ENCODE results near the gene GPC5.
A peak's percentile ranks its signal among the peaks of the same experiment; 100 is the strongest.

Gene GPC5

DNA sequence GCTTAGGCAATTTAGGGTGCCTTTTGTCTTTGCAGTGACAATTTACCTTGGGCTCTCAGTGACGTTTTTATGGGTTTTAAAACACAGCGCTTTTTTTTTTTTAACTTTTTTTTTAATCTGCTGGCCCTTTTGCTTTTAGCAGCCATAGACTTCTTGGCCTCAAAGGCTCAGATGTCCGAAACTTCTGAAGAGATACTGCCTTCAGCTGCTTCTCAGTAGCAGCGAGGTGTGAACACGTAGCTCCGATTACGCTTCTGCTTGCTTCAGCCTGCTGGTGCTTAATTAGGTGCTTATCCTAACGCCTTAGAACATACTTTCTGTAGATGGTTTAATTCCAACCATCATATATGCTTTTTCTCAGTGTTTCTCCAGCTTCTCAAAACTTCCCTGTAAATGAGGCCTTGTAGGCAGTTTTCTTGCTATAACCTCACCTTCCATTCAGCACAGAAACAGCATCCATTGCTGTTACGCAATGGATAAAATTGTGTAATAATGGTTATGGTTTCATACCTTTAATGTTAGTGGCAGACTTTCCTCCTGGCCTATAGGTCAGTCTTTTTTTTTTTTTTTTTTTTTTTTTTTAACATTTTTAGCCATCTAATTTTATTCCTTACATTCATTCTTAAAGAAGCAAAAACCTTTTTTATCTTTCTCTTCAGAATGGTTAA lies 723.9 kb downstream of the GPC5 start:
- Mint-ChIP-seq H3K36me3 (ENCODE audit: low read depth) (no peaks in the 10 kb centered on the region), H3K4me1 (ENCODE audit: low read depth) (no peaks in the 10 kb centered on the region), H3K4me3 (no peak overlapping the region), H3K27me3 (no peaks in the 10 kb centered on the region), H3K27ac (no peak overlapping the region), H3K9me3 (no peaks in the 10 kb centered on the region)
- intact Hi-C loops (cut with micrococcal nuclease): no loop called here

GRCh38 chr13:92126399-92126798 lies 728.0 kb downstream of the GPC5 start:
- H3K27ac Mint-ChIP-seq: no peak overlapping the region

GRCh38 chr13:92135509-92135908 lies 737.1 kb downstream of the GPC5 start:
- Mint-ChIP-seq H3K27me3 (no peaks in the 10 kb centered on the region), H3K4me1 (ENCODE audit: low read depth) (no peaks in the 10 kb centered on the region), H3K9me3 (peaks cover 7% of the 10 kb centered on the region), H3K36me3 (ENCODE audit: low read depth) (no peaks in the 10 kb centered on the region), H3K27ac (no peak overlapping the region), H3K4me3 (no peak overlapping the region)
- intact Hi-C loops (cut with micrococcal nuclease): no loop called here

More at GRCh38 chr13:92126399-92126798, 728.0 kb downstream of the GPC5 start:
- H3K4me1 Mint-ChIP-seq (ENCODE audit: low read depth): no peaks in the 10 kb centered on the region
- intact Hi-C loops (cut with micrococcal nuclease): no loop called here
- no peaks in the 10 kb centered on the region for H3K36me3 Mint-ChIP-seq (ENCODE audit: low read depth)
- H3K4me3 Mint-ChIP-seq: no peak overlapping the region
- no peaks in the 10 kb centered on the region for H3K27me3 Mint-ChIP-seq
- peaks cover 9% of the 10 kb centered on the region for H3K9me3 Mint-ChIP-seq

GRCh38 chr13:92136449-92137155 lies 738.2 kb downstream of the GPC5 start:
- Mint-ChIP-seq H3K27ac (no peak overlapping the region), H3K4me3 (no peak overlapping the region), H3K27me3 (no peaks in the 10 kb centered on the region), H3K36me3 (ENCODE audit: low read depth) (no peaks in the 10 kb centered on the region), H3K4me1 (ENCODE audit: low read depth) (no peaks in the 10 kb centered on the region), H3K9me3 (peaks cover 7% of the 10 kb centered on the region)
- intact Hi-C loops (cut with micrococcal nuclease): no loop called here

DNA sequence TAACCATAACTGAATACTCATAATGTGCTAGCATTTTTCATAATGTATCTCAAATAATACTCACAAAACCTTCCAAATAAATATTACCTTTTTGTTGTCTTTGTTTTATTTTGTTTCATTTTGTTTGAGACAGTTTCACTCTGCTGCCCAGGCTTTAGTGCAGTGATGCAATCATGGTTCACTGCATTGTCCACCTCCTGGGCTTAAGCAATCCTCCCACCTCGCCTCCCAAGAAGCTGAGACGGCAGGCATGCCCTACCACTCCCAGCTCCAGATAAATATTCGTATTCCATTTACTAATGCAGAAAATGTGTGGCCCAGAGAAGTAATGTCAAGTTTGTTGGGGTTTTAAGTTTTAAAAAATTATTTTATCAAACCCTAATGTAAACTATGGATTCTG lies 739.1 kb downstream of the GPC5 start:
- Mint-ChIP-seq H3K27ac (no peak overlapping the region), H3K4me1 (ENCODE audit: low read depth) (no peaks in the 10 kb centered on the region), H3K36me3 (ENCODE audit: low read depth) (no peaks in the 10 kb centered on the region)

DNA sequence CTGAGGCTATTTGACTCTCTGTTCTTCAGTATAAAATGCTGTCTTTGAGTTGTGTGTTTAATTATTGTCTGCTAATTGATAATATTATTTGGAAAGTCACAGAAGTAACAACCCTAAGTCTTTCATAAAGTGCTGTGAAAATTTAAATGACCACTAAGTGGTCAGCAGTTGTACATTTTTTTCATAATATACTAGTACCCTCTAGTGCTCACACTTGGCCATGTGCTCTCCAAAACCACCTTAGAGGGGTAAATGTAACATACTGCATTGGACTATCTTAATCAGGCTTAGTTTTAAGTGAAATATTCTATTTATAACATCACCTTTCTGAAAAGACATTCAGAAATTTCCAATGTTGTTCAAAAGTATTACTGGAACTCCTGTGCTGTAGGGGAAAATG lies 745.3 kb downstream of the GPC5 start:
- Mint-ChIP-seq H3K27me3 (no peaks in the 10 kb centered on the region), H3K27ac (no peak overlapping the region), H3K36me3 (ENCODE audit: low read depth) (no peaks in the 10 kb centered on the region), H3K4me1 (ENCODE audit: low read depth) (no peaks in the 10 kb centered on the region), H3K9me3 (peaks cover 7% of the 10 kb centered on the region), H3K4me3 (no peak overlapping the region)
- intact Hi-C loops (cut with micrococcal nuclease): no loop called here

More for the DNA sequence above, 739.1 kb downstream of the GPC5 start:
- Mint-ChIP-seq H3K4me3 (no peak overlapping the region), H3K9me3 (peaks cover 7% of the 10 kb centered on the region), H3K27me3 (no peaks in the 10 kb centered on the region)
- intact Hi-C loops (cut with micrococcal nuclease): no loop called here

GRCh38 chr13:92150606-92151005 lies 752.2 kb downstream of the GPC5 start:
- no peak overlapping the region for H3K27ac Mint-ChIP-seq
- no peaks in the 10 kb centered on the region for H3K36me3 Mint-ChIP-seq (ENCODE audit: low read depth)
- H3K4me3 Mint-ChIP-seq: no peak overlapping the region
- H3K27me3 Mint-ChIP-seq: no peaks in the 10 kb centered on the region
- no peaks in the 10 kb centered on the region for H3K9me3 Mint-ChIP-seq
- intact Hi-C loops (cut with micrococcal nuclease): no loop called here
- H3K4me1 Mint-ChIP-seq (ENCODE audit: low read depth): no peaks in the 10 kb centered on the region

- peak overlapping the region; percentile 6 for H3K27ac Mint-ChIP-seq
- H3K9me3 Mint-ChIP-seq: no peaks in the 10 kb centered on the region
- intact Hi-C loops (cut with micrococcal nuclease): no loop called here
- H3K4me3 Mint-ChIP-seq: no peak overlapping the region
- peaks cover 14% of the 10 kb centered on the region for H3K4me1 Mint-ChIP-seq (ENCODE audit: low read depth)
- H3K36me3 Mint-ChIP-seq (ENCODE audit: low read depth): no peaks in the 10 kb centered on the region
- no peaks in the 10 kb centered on the region for H3K27me3 Mint-ChIP-seq
These were observed 759.9 kb downstream of the GPC5 start for GRCh38 chr13:92158346-92158745.

- H3K4me3 Mint-ChIP-seq: no peak overlapping the region
- H3K4me1 Mint-ChIP-seq (ENCODE audit: low read depth): no peaks in the 10 kb centered on the region
- H3K27ac Mint-ChIP-seq: no peak overlapping the region
- H3K9me3 Mint-ChIP-seq: no peaks in the 10 kb centered on the region
- intact Hi-C loops (cut with micrococcal nuclease): no loop called here
- H3K36me3 Mint-ChIP-seq (ENCODE audit: low read depth): no peaks in the 10 kb centered on the region
- H3K27me3 Mint-ChIP-seq: no peaks in the 10 kb centered on the region
These were observed 766.4 kb downstream of the GPC5 start for GRCh38 chr13:92164822-92165221.

DNA sequence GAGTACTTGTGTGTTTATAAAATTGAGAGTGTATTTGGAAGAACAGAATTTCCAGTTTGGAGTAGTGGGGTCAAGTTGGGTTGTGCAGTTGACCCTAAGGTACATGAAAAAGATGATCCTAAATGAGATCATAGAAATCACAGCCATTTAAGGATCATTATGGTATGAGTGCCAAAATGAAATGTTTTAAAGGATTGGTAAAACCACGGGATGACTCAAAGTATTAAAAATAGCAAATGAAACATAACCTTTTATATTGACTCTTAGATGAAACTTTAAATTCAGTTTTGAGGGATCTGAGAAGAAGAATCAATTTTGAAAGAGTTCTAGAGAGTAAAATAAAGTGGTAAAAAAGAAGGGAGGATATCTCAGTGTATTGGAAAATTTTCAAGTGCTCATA lies 773.8 kb downstream of the GPC5 start:
- Mint-ChIP-seq H3K36me3 (ENCODE audit: low read depth) (no peaks in the 10 kb centered on the region), H3K27me3 (no peaks in the 10 kb centered on the region), H3K9me3 (no peaks in the 10 kb centered on the region), H3K27ac (no peak overlapping the region), H3K4me3 (no peak overlapping the region), H3K4me1 (ENCODE audit: low read depth) (no peaks in the 10 kb centered on the region)
- intact Hi-C loops (cut with micrococcal nuclease): no loop called here

GRCh38 chr13:92173254-92173653 lies 774.8 kb downstream of the GPC5 start:
- H3K9me3 Mint-ChIP-seq: no peaks in the 10 kb centered on the region
- H3K36me3 Mint-ChIP-seq (ENCODE audit: low read depth): no peaks in the 10 kb centered on the region
- no peaks in the 10 kb centered on the region for H3K4me1 Mint-ChIP-seq (ENCODE audit: low read depth)
- H3K4me3 Mint-ChIP-seq: no peak overlapping the region
- H3K27me3 Mint-ChIP-seq: no peaks in the 10 kb centered on the region
- intact Hi-C loops (cut with micrococcal nuclease): no loop called here
- H3K27ac Mint-ChIP-seq: no peak overlapping the region

DNA sequence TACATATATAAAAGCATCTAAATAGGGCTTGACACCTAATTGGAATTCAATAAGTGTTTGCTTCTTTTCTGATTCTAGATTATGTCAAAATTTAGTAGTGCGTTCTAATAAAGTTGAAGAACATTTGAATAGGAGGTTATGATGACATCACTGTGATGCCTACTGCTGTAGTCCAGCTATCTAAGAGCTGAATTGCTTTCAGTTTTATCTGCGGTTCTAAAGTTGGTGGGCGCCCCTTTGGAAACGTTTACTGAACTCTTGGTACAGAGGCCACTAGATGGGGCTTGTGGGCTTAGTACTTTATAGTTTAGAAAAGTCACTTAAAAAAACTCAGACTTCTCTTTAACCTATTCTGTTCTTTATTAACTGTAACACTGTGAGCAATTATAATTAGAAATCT lies 776.9 kb downstream of the GPC5 start:
- Mint-ChIP-seq H3K36me3 (ENCODE audit: low read depth) (no peaks in the 10 kb centered on the region), H3K9me3 (no peaks in the 10 kb centered on the region), H3K4me3 (no peak overlapping the region), H3K27ac (no peak overlapping the region), H3K27me3 (no peaks in the 10 kb centered on the region), H3K4me1 (ENCODE audit: low read depth) (no peaks in the 10 kb centered on the region)
- intact Hi-C loops (cut with micrococcal nuclease): no loop called here

- Mint-ChIP-seq H3K4me1 (ENCODE audit: low read depth) (no peaks in the 10 kb centered on the region), H3K9me3 (no peaks in the 10 kb centered on the region), H3K36me3 (ENCODE audit: low read depth) (no peaks in the 10 kb centered on the region), H3K27ac (no peak overlapping the region), H3K27me3 (no peaks in the 10 kb centered on the region), H3K4me3 (no peak overlapping the region)
- intact Hi-C loops (cut with micrococcal nuclease): no loop called here
These were observed 779.5 kb downstream of the GPC5 start for GRCh38 chr13:92177966-92178365.

GRCh38 chr13:92179223-92179622 lies 780.8 kb downstream of the GPC5 start:
- H3K4me3 Mint-ChIP-seq: no peak overlapping the region
- intact Hi-C loops (cut with micrococcal nuclease): no loop called here
- H3K9me3 Mint-ChIP-seq: no peaks in the 10 kb centered on the region
- no peaks in the 10 kb centered on the region for H3K27me3 Mint-ChIP-seq
- H3K36me3 Mint-ChIP-seq (ENCODE audit: low read depth): no peaks in the 10 kb centered on the region
- no peak overlapping the region for H3K27ac Mint-ChIP-seq
- no peaks in the 10 kb centered on the region for H3K4me1 Mint-ChIP-seq (ENCODE audit: low read depth)
